Measurements from ENCODE around the gene DDX10.

DDX10 gene

DNA sequence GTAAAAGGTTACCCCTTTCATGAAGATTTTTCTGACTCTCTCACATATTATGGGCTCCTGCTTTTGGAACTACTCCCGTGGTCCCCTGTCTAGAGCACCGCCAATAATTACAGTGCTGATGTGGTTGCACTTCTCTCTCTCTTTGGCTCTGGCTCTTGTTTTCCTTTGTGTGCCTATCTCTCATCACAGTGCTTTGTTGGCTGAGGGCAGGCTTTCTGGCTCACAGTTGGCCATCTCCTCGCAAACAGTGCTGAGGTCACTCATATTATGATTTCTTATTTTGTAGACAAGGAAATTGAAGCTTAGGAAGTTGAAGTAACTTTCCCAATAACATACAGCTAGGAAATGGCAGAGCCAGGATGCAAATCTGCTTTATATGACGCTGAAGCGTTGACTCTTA is 192.5 kb downstream of the DDX10 start:
- TF ChIP-seq EZH2 (IDR thresholded peaks at IDR 0.05), result no peak
- TF ChIP-seq POLR2AphosphoS5 (IDR thresholded peaks at IDR 0.05; ENCODE audit: borderline replicate concordance, low read depth, low read length), result no peak
- no peak for TF ChIP-seq FOXP2 (optimal IDR thresholded peaks at IDR 0.05; ENCODE audit: control extremely low read depth, extremely low read length, insufficient read depth)
- H3K27ac ChIP-seq, result no peak overlapping the region
- no peak overlapping the region for H3K9ac ChIP-seq (ENCODE audit: insufficient read length)
- no peak for DNase-seq (ENCODE audit: low read depth, low spot score)
- H3K9me3 ChIP-seq (ENCODE audit: low read depth, low read length), result no peaks in the 10 kb centered on the region
- peaks cover 2% of the 10 kb centered on the region; the same call in 1 of the 2 replicates for H3K36me3 ChIP-seq (ENCODE audit: insufficient read depth, low read length)
- H3K4me3 ChIP-seq, result no peak overlapping the region

DNA sequence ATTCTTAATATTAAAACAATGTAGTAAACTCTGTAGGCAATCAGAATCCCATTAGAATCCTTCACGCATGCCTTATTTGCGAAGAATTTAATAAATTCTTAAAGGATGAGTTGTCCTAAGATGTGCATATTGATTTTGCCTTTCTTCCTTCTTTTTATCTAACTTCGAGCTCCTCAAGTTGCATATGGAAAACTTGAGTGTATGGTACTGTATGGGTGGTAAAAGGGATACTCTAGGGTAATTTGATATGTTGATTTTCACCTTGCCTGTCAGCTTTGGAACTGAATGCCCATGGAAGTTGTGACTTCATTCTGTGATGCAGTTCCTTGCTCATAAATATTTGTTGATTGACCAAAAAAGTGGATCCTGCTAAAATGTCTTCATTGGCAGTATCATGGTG is 193.8 kb downstream of the DDX10 start:
- no peak for DNase-seq (ENCODE audit: low read depth, low spot score)
- Histone ChIP-seq H3K4me3 (no peak overlapping the region), H3K9me3 (ENCODE audit: low read depth, low read length) (no peaks in the 10 kb centered on the region), H3K9ac (ENCODE audit: insufficient read length) (no peak overlapping the region), H3K27ac (no peak overlapping the region), H3K36me3 (ENCODE audit: insufficient read depth, low read length) (no peaks in the 10 kb centered on the region; the same call in 1 of the 2 replicates)
- TF ChIP-seq POLR2AphosphoS5 (IDR thresholded peaks at IDR 0.05; ENCODE audit: borderline replicate concordance, low read depth, low read length) (no peak), EZH2 (IDR thresholded peaks at IDR 0.05) (no peak)

DNA sequence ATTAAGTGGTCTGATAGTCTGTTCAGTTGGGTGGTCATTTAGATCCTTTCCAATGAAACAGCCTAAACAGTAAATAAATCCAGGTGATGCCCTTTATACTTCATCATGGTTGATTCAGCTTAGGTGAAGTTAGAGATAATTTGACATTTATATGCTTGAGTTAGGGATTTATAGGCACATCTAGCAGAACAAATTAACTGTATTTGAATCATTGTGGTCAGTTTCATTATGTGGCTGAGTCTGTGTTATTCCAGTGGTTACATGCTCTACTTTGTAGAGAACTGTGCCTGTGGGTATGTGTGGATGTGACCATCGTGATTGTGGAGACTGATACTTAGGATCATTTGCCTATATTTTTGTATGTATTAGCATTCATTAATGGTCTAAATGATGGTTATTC is 194.6 kb downstream of the DDX10 start:
- Histone ChIP-seq H3K27ac (no peak overlapping the region), H3K9ac (ENCODE audit: insufficient read length) (no peak overlapping the region), H3K36me3 (ENCODE audit: insufficient read depth, low read length) (no peaks in the 10 kb centered on the region; the same call in 1 of the 2 replicates), H3K4me3 (no peak overlapping the region), H3K9me3 (ENCODE audit: low read depth, low read length) (no peaks in the 10 kb centered on the region)
- no peak for DNase-seq (ENCODE audit: low read depth, low spot score)
- no peak for TF ChIP-seq EZH2 (IDR thresholded peaks at IDR 0.05)
- no peak for TF ChIP-seq FOXP2 (optimal IDR thresholded peaks at IDR 0.05; ENCODE audit: control extremely low read depth, extremely low read length, insufficient read depth)
- TF ChIP-seq POLR2AphosphoS5 (IDR thresholded peaks at IDR 0.05; ENCODE audit: borderline replicate concordance, low read depth, low read length), result no peak

- Histone ChIP-seq H3K27ac (no peak overlapping the region), H3K9me3 (ENCODE audit: low read depth, low read length) (no peaks in the 10 kb centered on the region), H3K9ac (ENCODE audit: insufficient read length) (no peak overlapping the region), H3K36me3 (ENCODE audit: insufficient read depth, low read length) (no peaks in the 10 kb centered on the region), H3K4me3 (no peak overlapping the region)
- TF ChIP-seq POLR2AphosphoS5 (IDR thresholded peaks at IDR 0.05; ENCODE audit: borderline replicate concordance, low read depth, low read length) (no peak), EZH2 (IDR thresholded peaks at IDR 0.05) (no peak), FOXP2 (optimal IDR thresholded peaks at IDR 0.05; ENCODE audit: control extremely low read depth, extremely low read length, insufficient read depth) (no peak)
- no peak for DNase-seq (ENCODE audit: low read depth, low spot score)
Measured at GRCh38 chr11:108863528-108863927, 198.7 kb downstream of the DDX10 start.

DNA sequence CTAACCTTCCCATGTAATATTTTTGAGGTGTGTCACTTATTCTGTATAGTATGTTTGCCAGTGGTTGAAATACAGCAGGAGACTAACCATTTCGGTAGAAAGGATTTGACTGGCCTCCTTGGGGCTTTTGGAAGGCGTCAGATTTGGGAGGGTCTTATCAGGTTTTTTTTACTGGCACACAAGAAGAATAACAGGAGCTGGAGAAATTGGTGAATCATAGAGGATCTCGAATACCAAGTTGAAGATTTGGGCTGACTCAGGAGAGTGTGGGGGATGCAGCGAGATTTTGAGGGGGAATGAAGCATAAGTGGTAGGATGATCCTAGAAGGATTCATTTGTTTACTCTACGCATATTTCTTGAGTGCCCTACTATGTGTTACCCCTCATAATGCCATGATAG is 200.5 kb downstream of the DDX10 start:
- DNase-seq (ENCODE audit: low read depth, low spot score), result no peak
- no peak overlapping the region for H3K4me3 ChIP-seq
- TF ChIP-seq EZH2 (IDR thresholded peaks at IDR 0.05) (no peak), POLR2AphosphoS5 (IDR thresholded peaks at IDR 0.05; ENCODE audit: borderline replicate concordance, low read depth, low read length) (no peak), FOXP2 (optimal IDR thresholded peaks at IDR 0.05; ENCODE audit: control extremely low read depth, extremely low read length, insufficient read depth) (no peak)

DNA sequence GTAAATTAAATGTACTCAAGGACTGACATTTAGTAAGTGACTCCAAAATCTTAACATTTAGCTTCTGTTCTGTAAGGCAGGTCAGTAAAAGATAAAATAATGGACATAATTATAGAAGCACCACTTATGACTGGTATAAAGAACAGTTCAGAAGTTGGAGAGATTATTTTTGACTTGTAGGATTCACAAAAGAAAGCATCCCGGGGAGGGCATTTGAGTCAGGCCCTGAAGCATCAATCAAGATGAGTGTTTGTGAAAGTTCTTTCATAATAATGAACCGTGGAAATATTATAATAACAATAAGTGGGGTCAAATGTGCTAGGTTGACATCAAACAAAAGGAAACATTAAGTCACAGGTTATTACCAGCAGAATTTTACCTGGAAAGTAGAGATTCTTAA is 201.9 kb downstream of the DDX10 start:
- no peak for TF ChIP-seq EZH2 (IDR thresholded peaks at IDR 0.05)
- TF ChIP-seq POLR2AphosphoS5 (IDR thresholded peaks at IDR 0.05; ENCODE audit: borderline replicate concordance, low read depth, low read length), result no peak
- no peak for TF ChIP-seq FOXP2 (optimal IDR thresholded peaks at IDR 0.05; ENCODE audit: control extremely low read depth, extremely low read length, insufficient read depth)
- H3K27ac ChIP-seq, result no peak overlapping the region

More for the DNA sequence above, 200.5 kb downstream of the DDX10 start:
- Histone ChIP-seq H3K9ac (ENCODE audit: insufficient read length) (no peak overlapping the region), H3K36me3 (ENCODE audit: insufficient read depth, low read length) (no peaks in the 10 kb centered on the region), H3K27ac (no peak overlapping the region), H3K9me3 (ENCODE audit: low read depth, low read length) (no peaks in the 10 kb centered on the region)

DNA sequence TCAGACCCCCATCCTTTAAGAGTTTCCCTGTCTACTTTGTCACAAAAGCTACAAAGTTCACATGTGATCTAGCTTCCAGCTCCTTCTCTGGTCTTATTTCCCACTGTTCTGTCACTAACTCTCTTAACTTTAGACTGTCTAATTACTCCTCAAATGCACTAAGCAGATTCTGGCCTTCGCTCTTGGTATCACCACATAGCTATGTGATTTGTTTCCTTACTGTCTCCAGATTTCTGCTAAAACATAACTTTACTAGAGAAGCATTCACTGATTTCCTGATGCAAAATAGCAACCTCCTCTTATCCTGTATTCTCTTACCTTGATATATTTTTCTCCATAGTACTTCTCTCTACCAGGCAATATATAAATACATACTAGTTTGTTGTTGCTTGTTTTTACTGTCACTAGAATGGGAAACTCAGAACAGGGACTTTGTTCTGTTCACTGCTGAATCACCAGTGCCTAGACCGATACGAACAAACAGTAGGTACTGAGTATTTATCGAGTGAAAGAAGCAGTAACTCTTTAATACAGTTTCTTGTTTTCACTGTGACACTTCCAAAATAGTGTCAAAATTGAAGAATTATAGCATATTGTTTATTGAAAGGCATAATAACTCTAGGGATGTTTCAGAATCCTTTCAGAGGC is 205.6 kb downstream of the DDX10 start:
- TF ChIP-seq POLR2AphosphoS5 (IDR thresholded peaks at IDR 0.05; ENCODE audit: borderline replicate concordance, low read depth, low read length), result no peak
- TF ChIP-seq EZH2 (IDR thresholded peaks at IDR 0.05), result no peak
- no peak for TF ChIP-seq FOXP2 (optimal IDR thresholded peaks at IDR 0.05; ENCODE audit: control extremely low read depth, extremely low read length, insufficient read depth)
- no peaks in the 10 kb centered on the region for H3K9me3 ChIP-seq (ENCODE audit: low read depth, low read length)
- DNase-seq (ENCODE audit: low read depth, low spot score), result no peak
- no peaks in the 10 kb centered on the region for H3K36me3 ChIP-seq (ENCODE audit: insufficient read depth, low read length)
- no peak overlapping the region for H3K9ac ChIP-seq (ENCODE audit: insufficient read length)
- H3K4me3 ChIP-seq, result no peak overlapping the region
- no peak overlapping the region for H3K27ac ChIP-seq

More for the DNA sequence above, 201.9 kb downstream of the DDX10 start:
- Histone ChIP-seq H3K9ac (ENCODE audit: insufficient read length) (no peak overlapping the region), H3K36me3 (ENCODE audit: insufficient read depth, low read length) (no peaks in the 10 kb centered on the region), H3K4me3 (no peak overlapping the region), H3K9me3 (ENCODE audit: low read depth, low read length) (no peaks in the 10 kb centered on the region)
- DNase-seq (ENCODE audit: low read depth, low spot score), result no peak

- Histone ChIP-seq H3K36me3 (ENCODE audit: insufficient read depth, low read length) (no peaks in the 10 kb centered on the region), H3K27ac (no peak overlapping the region), H3K9me3 (ENCODE audit: low read depth, low read length) (no peaks in the 10 kb centered on the region), H3K9ac (ENCODE audit: insufficient read length) (no peak overlapping the region), H3K4me3 (no peak overlapping the region)
- TF ChIP-seq FOXP2 (optimal IDR thresholded peaks at IDR 0.05; ENCODE audit: control extremely low read depth, extremely low read length, insufficient read depth) (no peak), POLR2AphosphoS5 (IDR thresholded peaks at IDR 0.05; ENCODE audit: borderline replicate concordance, low read depth, low read length) (no peak), EZH2 (IDR thresholded peaks at IDR 0.05) (no peak)
- no peak for DNase-seq (ENCODE audit: low read depth, low spot score)
Measured at GRCh38 chr11:108871152-108871551, 206.3 kb downstream of the DDX10 start.

- Histone ChIP-seq H3K4me3 (no peak overlapping the region), H3K9ac (ENCODE audit: insufficient read length) (no peak overlapping the region), H3K36me3 (ENCODE audit: insufficient read depth, low read length) (no peaks in the 10 kb centered on the region), H3K27ac (no peak overlapping the region), H3K9me3 (ENCODE audit: low read depth, low read length) (no peaks in the 10 kb centered on the region)
- TF ChIP-seq EZH2 (IDR thresholded peaks at IDR 0.05), result no peak
- TF ChIP-seq POLR2AphosphoS5 (IDR thresholded peaks at IDR 0.05; ENCODE audit: borderline replicate concordance, low read depth, low read length), result no peak
- no peak for TF ChIP-seq FOXP2 (optimal IDR thresholded peaks at IDR 0.05; ENCODE audit: control extremely low read depth, extremely low read length, insufficient read depth)
- DNase-seq (ENCODE audit: low read depth, low spot score), result no peak
Measured at GRCh38 chr11:108871867-108872266, 207.0 kb downstream of the DDX10 start.
